Adrenal gland (tissue), 5 donors: ENCODE results near the gene PDK2.

Source experiments
- CTCF ChIP-seq, 6 experiments: fragments of 450-650 bp in 4 of 6; fragments of 200-600 bp in 2 of 6; sonication (generic) in 1 of 6; IDR thresholded peaks; 1 replicate in 5 of 6; 2 replicates in 1 of 6; pipeline versions ENCODE4 v1.5.1 to v1.8.0; 2016 to 2021; ENCODE audit warnings: antibody characterized with exemption in 6 of 6, mild to moderate bottlenecking in 2 of 6, moderate library complexity in 1 of 6
- POLR2A ChIP-seq, 2 donors: fragments of 450-650 bp; IDR thresholded peaks; one replicate each; pipeline ENCODE4 v1.6.1; 2017; ENCODE audit warnings: antibody characterized with exemption in 2 of 2, mild to moderate bottlenecking in 2 of 2, moderate library complexity in 1 of 2
- donor health status: DM: no; HTN: no; CAD: no.

DNA sequence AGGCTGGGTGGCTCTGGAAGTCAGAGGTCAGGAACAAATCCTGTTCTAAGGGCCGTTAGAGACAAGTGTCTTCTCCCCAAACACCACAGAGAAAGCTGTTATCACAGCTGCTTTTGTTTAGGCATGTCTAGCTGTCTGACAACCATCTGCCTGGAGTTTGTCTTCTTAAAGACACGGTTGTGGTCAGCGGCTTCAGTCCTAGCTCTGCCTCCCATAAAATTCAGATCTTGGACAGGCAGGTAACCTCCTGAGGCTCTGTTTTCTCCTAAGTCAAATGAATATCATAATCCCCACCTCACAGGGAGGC, 41.5 kb upstream of the PDK2 start:
- TF ChIP-seq CTCF (IDR thresholded peaks at IDR 0.05) = no peak
- TF ChIP-seq POLR2A (IDR thresholded peaks at IDR 0.05) = no peak
